Measurements from ENCODE around the gene TUBGCP3.

DNA sequence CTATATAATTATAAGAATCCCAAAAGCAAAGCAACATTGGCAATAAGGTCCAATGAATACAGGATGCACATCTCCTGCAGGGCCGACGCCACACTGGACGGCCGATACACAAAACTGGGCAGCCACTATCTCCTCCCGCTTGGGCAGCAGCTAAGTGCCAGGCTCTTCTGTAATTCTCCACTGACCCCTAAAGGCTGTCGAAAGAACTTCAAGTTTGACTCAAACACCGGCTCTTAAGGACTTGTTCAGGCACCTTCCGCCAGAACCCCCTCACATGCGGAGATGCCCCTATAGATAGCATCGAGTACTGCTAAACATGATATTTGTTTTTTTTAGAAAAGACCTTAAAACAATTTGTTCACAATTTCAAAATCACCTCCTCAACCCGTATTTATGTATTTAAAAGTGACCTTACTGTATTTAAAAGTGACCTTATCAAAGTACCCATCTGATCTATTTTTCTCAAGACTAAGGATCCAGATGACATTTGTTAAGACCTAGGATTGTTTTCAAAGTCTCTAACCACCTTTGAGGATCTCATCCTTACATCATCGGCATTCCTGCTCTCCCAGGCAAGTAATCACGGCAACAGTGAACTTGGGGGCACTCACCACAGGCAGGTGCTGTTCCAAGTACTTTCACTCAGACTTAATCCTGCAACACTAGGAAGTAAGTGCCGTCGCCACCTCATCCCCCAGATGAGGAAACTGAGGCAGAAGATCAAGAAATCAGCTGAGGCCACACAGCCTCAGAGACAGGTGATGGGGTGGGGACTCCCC is 77.8 kb downstream of the TUBGCP3 start:
- TF ChIP-seq POLR2A (IDR thresholded peaks at IDR 0.05; ENCODE audit: low read depth, low read length): no peak
- TF ChIP-seq POLR2AphosphoS5 (IDR thresholded peaks at IDR 0.05; ENCODE audit: low read depth, low read length): no peak
